C4-2B (cell line): ENCODE data around the gene ZNF524.

Experiments
- H3K27ac ChIP-seq: fragments of 450-650 bp; 2 replicates; pipeline ENCODE4 v1.5.1; 2017
- CTCF ChIP-seq: fragments of 450-650 bp; conservative IDR thresholded peaks from 2 replicates; pipeline ENCODE4 v1.5.1; 2017; ENCODE audit warnings: mild to moderate bottlenecking
- ZFX ChIP-seq: fragments of 450-650 bp; IDR thresholded peaks from 2 replicates; pipeline ENCODE4 v1.6.1; 2017

Gene ZNF524

DNA sequence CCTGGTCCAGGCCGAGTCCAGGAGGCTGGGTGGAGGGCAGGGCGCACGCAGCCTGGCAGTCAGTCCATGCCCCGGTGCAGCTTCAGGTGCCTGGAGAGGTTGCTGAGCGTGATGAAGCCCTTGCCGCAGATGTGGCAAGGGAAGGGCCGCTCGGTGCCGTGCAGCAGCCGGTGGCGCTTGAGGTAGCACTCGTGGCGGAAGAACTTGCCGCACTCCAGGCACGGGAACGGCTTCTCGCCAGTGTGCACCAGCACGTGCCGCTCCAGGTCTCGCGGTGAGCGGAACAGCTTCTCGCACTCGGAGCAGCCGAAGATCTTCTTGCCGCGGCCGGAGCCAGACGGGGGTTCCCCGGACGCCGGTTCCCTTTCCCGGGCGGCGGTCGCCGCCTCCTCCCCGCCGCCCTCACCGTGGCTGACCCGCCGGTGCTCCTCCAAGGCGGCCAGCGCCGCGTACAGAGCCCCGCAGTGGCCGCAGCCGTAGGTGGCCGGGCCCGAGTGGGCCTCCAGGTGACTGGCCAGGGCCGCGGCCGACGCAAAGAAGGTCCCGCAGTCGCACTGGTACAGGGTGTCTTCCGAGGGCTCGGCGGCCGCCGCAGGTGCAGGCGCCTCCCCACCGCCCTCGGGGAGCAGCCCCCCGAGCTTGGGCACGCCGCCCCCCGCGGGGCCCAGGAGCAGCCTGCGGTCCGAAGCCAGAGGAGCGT lies 7.5 kb upstream of the ZNF524 start:
- H3K27ac ChIP-seq: no peak overlapping the region

GRCh38 chr19:55593096-55593772 lies 6.9 kb upstream of the ZNF524 start:
- no peak for TF ChIP-seq CTCF
- TF ChIP-seq ZFX: no peak
- no peak overlapping the region for H3K27ac ChIP-seq

More for the DNA sequence above, 7.5 kb upstream of the ZNF524 start:
- TF ChIP-seq CTCF (no peak), ZFX (no peak)

GRCh38 chr19:55594996-55595545 lies 5.0 kb upstream of the ZNF524 start:
- no peak for TF ChIP-seq CTCF
- no peak for TF ChIP-seq ZFX
- H3K27ac ChIP-seq: no peak overlapping the region

GRCh38 chr19:55596304-55596703 lies 3.8 kb upstream of the ZNF524 start:
- TF ChIP-seq ZFX (no peak), CTCF (no peak)
- no peak overlapping the region for H3K27ac ChIP-seq

- TF ChIP-seq ZFX (no peak), CTCF (no peak)
- no peak overlapping the region for H3K27ac ChIP-seq
Observed at GRCh38 chr19:55597501-55597921, 2.6 kb upstream of the ZNF524 start.

- no peak overlapping the region for H3K27ac ChIP-seq
- TF ChIP-seq CTCF (no peak), ZFX (no peak)
Observed at GRCh38 chr19:55598034-55598433, 2.1 kb upstream of the ZNF524 start.

GRCh38 chr19:55598719-55599467 lies 1.2 kb upstream of the ZNF524 start:
- no peak for TF ChIP-seq CTCF
- TF ChIP-seq ZFX: peak; percentile 23; the same call in 1 of the 2 replicates
- H3K27ac ChIP-seq: peak overlapping the region; percentile 91
